HepG2 (cell line): ENCODE measurements around the gene LIME1. TPM values are rescaled to one million over a fixed set of nuclear protein-coding genes. Genes with fewer than 3 reads are reported as not detected.

Experiments
- ATM ChIP-seq: fragments of 450-650 bp; IDR thresholded peaks from 2 replicates; pipeline ENCODE4 v1.7.1; 2017; ENCODE audit warnings: mild to moderate bottlenecking, borderline replicate concordance
- HINFP ChIP-seq: sonication (generic); formaldehyde crosslinking; IDR thresholded peaks from 2 replicates; pipeline ENCODE4 v1.4.0; 2020; ENCODE audit warnings: low read depth, mild to moderate bottlenecking, missing genetic modification reagents
- HOMEZ ChIP-seq: IDR thresholded peaks from 2 replicates; pipeline ENCODE4 v1.6.1; 2016; ENCODE audit warnings: low read depth
- RBM39 ChIP-seq: fragments of 200-400 bp; formaldehyde crosslinking; IDR thresholded peaks from one replicate; pipeline ENCODE4 v1.6.1; 2018; ENCODE audit warnings: antibody characterized with exemption, mild to moderate bottlenecking, low read depth, low read length; ENCODE audit not compliant: poor library complexity, severe bottlenecking
- SALL1 ChIP-seq: sonication (generic); formaldehyde crosslinking; IDR thresholded peaks from 2 replicates; pipeline ENCODE4 v1.8.0; 2022; ENCODE audit warnings: mild to moderate bottlenecking, missing genetic modification reagents
- SNAPC5 ChIP-seq: sonication (generic); formaldehyde crosslinking; IDR thresholded peaks from 2 replicates; pipeline ENCODE4 v1.8.1; 2023; ENCODE audit warnings: mild to moderate bottlenecking, missing genetic modification reagents, borderline replicate concordance
- SOX13 ChIP-seq, 3 experiments: fragments of 450-650 bp in 1 of 3; sonication (generic) in 1 of 3; formaldehyde crosslinking in 1 of 3; IDR thresholded peaks in 2 of 3; conservative IDR thresholded peaks in 1 of 3; 2 replicates each; pipeline versions ENCODE4 v1.5.0 to v1.6.1; 2016 to 2020; ENCODE audit warnings: antibody characterized with exemption in 1 of 3, mild to moderate bottlenecking in 1 of 3, missing compliant biosample characterization in 1 of 3, missing genetic modification reagents in 1 of 3, moderate library complexity in 1 of 3
- ZFP82 ChIP-seq: sonication (generic); formaldehyde crosslinking; IDR thresholded peaks from 2 replicates; pipeline ENCODE4 v1.5.1; 2020; ENCODE audit warnings: mild to moderate bottlenecking, missing genetic modification reagents, borderline replicate concordance
- ZNF264 ChIP-seq: sonication (generic); formaldehyde crosslinking; IDR thresholded peaks from 2 replicates; pipeline ENCODE4 v1.4.0; 2020; ENCODE audit warnings: missing genetic modification reagents
- ZNF3 ChIP-seq: IDR thresholded peaks from 2 replicates; pipeline ENCODE4 v1.7.0; 2017; ENCODE audit warnings: inconsistent platforms
- ZNF530 ChIP-seq: sonication (generic); formaldehyde crosslinking; IDR thresholded peaks from 2 replicates; pipeline ENCODE4 v1.5.0; 2020; ENCODE audit warnings: low read depth, mild to moderate bottlenecking, missing genetic modification reagents
- ZNF691 ChIP-seq: sonication (generic); formaldehyde crosslinking; IDR thresholded peaks from 2 replicates; pipeline ENCODE4 v1.4.0; 2020; ENCODE audit warnings: missing genetic modification reagents, low read depth, mild to moderate bottlenecking, borderline replicate concordance
- ZNF749 ChIP-seq: sonication (generic); formaldehyde crosslinking; IDR thresholded peaks from 2 replicates; pipeline ENCODE4 v1.8.0; 2022; ENCODE audit warnings: mild to moderate bottlenecking, missing genetic modification reagents, moderate library complexity, borderline replicate concordance
- ZNF782 ChIP-seq: sonication (generic); formaldehyde crosslinking; IDR thresholded peaks from 2 replicates; pipeline ENCODE4 v1.4.0; 2020; ENCODE audit warnings: missing genetic modification reagents, mild to moderate bottlenecking, borderline replicate concordance
- polyA plus RNA-seq, 8 experiments: library from polyadenylated mRNA; depleted of rRNA in 3 of 8; stranded (reverse) in 7 of 8; unstranded in 1 of 8; fragments of >200 nt; fragmentation: Illumina TruSeq in 4 of 8; extraction: Trizol in 4 of 8; gene quantifications; 2 replicates each; pipeline versions ENCODE4 v1.2.1 to v1.2.3, GENCODE V29; 2011 to 2016; ENCODE audit warnings: low read depth in 4 of 8, missing spikeins in 1 of 8, mixed read lengths in 1 of 8; ENCODE audit not compliant: insufficient read depth in 1 of 8
- total RNA-seq, 5 experiments: library from RNA; depleted of rRNA; stranded (reverse); fragments of >200 nt; fragmentation: Illumina TruSeq; extraction: Trizol; gene quantifications; 2 replicates each; pipeline ENCODE4 v1.2.3, GENCODE V29; 2016; ENCODE audit warnings: low read depth in 1 of 5
- TF ChIP-seq, protein P1 (sequence below): sonication (generic); formaldehyde crosslinking; IDR thresholded peaks from 2 replicates; pipeline ENCODE4 v1.8.1; 2023; ENCODE audit warnings: mild to moderate bottlenecking, moderate library complexity, missing genetic modification reagents
- TF ChIP-seq, protein P2 (sequence below), 2 experiments: sonication (generic) in 1 of 2; formaldehyde crosslinking in 1 of 2; IDR thresholded peaks; 2 replicates each; pipeline versions ENCODE4 v1.5.1 to v1.6.1; 2011 to 2020; ENCODE audit warnings: borderline replicate concordance in 1 of 2, low read depth in 1 of 2, low read length in 1 of 2, mild to moderate bottlenecking in 1 of 2, missing genetic modification reagents in 1 of 2, moderate library complexity in 1 of 2
- TF ChIP-seq, protein P3 (sequence below): sonication (generic); formaldehyde crosslinking; IDR thresholded peaks from 2 replicates; pipeline ENCODE4 v1.4.0; 2020; ENCODE audit warnings: missing genetic modification reagents

The LIME1 gene
- total and polyA plus RNA-seq, 2 of the 13 experiments (the other 11 are each of a cell fraction or from before 2014, with no cell fraction given), result 13.0 to 61.5 TPM

- TF ChIP-seq, protein P1, sequence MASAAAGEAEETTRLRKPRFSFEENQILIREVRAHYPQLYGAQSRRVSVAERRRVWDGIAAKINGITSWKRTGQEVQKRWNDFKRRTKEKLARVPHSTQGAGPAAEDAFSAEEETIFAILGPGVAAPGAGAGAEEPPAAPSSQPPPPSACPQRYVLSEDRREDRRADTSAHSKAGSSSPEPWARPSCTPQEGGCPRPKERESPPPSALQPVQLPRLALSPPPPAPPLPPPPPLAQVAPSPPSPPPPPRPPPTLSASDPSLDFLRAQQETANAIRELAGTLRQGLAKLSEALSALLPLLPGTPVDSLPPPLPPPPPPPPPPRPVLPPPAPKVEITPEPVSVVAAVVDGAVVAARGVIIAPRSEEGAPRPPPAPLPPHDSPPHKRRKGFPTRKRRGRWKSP (CRISPR knock-in tag), result peak; percentile 75; the same call in 1 of the 2 replicates
- TF ChIP-seq ZNF264 (CRISPR knock-in tag), result peak; percentile 96
- TF ChIP-seq ZNF691 (CRISPR knock-in tag), result no peak
- TF ChIP-seq, protein P2, sequence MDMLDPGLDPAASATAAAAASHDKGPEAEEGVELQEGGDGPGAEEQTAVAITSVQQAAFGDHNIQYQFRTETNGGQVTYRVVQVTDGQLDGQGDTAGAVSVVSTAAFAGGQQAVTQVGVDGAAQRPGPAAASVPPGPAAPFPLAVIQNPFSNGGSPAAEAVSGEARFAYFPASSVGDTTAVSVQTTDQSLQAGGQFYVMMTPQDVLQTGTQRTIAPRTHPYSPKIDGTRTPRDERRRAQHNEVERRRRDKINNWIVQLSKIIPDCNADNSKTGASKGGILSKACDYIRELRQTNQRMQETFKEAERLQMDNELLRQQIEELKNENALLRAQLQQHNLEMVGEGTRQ (IDR thresholded peaks at IDR 0.05; ENCODE audit: low read depth, low read length), result no peak
- TF ChIP-seq, protein P2 (CRISPR knock-in tag; IDR thresholded peaks at IDR 0.05; ENCODE audit: borderline replicate concordance), result no peak
- peak; percentile 95 for TF ChIP-seq ZNF749
- TF ChIP-seq SNAPC5 (CRISPR knock-in tag), result 0 out of 2 replicates have a peak, but pooled peaks have one; percentile 67
- 0 out of 2 replicates have a peak, but pooled peaks have one; percentile 16 for TF ChIP-seq HOMEZ
- peak; percentile 91 for TF ChIP-seq ZFP82
- TF ChIP-seq ZNF782 (CRISPR knock-in tag), result peak; percentile 92; the same call in 1 of the 2 replicates
- 0 out of 2 replicates have a peak, but pooled peaks have one; percentile 40 for TF ChIP-seq ZNF530 (CRISPR knock-in tag)
- peak; percentile 78; the same call in 1 of the 2 replicates for TF ChIP-seq HINFP (CRISPR knock-in tag)
- no peak for TF ChIP-seq ATM
- TF ChIP-seq SALL1 (CRISPR knock-in tag), result peak; percentile 97
- TF ChIP-seq RBM39, result peak; percentile 79
- TF ChIP-seq ZNF3 (CRISPR knock-in tag), result no peak
- TF ChIP-seq SOX13 (IDR thresholded peaks at IDR 0.05), result peak; percentile 68; the same call in 1 of the 2 replicates
- peak in 1 of 2 experiments; percentile 77; a peak in 2 of 4 replicates for TF ChIP-seq SOX13 (CRISPR knock-in tag; conservative IDR thresholded peaks at IDR 0.05 in 1 of 2, IDR thresholded peaks at IDR 0.05 in 1 of 2)
- TF ChIP-seq, protein P3, sequence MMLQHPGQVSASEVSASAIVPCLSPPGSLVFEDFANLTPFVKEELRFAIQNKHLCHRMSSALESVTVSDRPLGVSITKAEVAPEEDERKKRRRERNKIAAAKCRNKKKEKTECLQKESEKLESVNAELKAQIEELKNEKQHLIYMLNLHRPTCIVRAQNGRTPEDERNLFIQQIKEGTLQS (CRISPR knock-in tag), result peak; percentile 43; the same call in 1 of the 2 replicates
These were observed 2.9 kb downstream of the LIME1 start, which contains the start of gene SLC2A4RG (continued) for GRCh38 chr20:63739130-63740069.
